HepG2 (cell line): ENCODE measurements around the gene TXNL4A. TPM values are rescaled to one million over a fixed set of nuclear protein-coding genes. Genes with fewer than 3 reads are reported as not detected.

Source experiments
- ASH2L ChIP-seq: fragments of 300-600, 200-600 bp; sonication (generic); IDR thresholded peaks from 2 replicates; pipeline ENCODE4 v1.7.0; 2017; ENCODE audit warnings: low read depth, mild to moderate bottlenecking, moderate library complexity, mixed read lengths, low read length; ENCODE audit not compliant: insufficient read length
- ATAD3A ChIP-seq: sonication (generic); formaldehyde crosslinking; IDR thresholded peaks from 2 replicates; pipeline ENCODE4 v1.4.0; 2020; ENCODE audit warnings: missing genetic modification reagents
- ATF1 ChIP-seq: IDR thresholded peaks from 2 replicates; pipeline ENCODE4 v1.6.1; 2016; ENCODE audit warnings: mild to moderate bottlenecking, control low read depth
- ATF2 ChIP-seq: sonication (generic); formaldehyde crosslinking; IDR thresholded peaks from 2 replicates; pipeline ENCODE4 v1.4.0; 2020; ENCODE audit warnings: missing genetic modification reagents
- MATR3 ChIP-seq: sonication (generic); formaldehyde crosslinking; IDR thresholded peaks from 2 replicates; pipeline ENCODE4 v1.4.0; 2020; ENCODE audit warnings: missing genetic modification reagents
- MAX ChIP-seq: IDR thresholded peaks from 2 replicates; pipeline ENCODE4 v1.6.1; 2012; ENCODE audit warnings: inconsistent platforms
- MTERF4 ChIP-seq: sonication (generic); formaldehyde crosslinking; IDR thresholded peaks from 2 replicates; pipeline ENCODE4 v1.8.0; 2023; ENCODE audit warnings: mild to moderate bottlenecking, missing genetic modification reagents
- MXI1 ChIP-seq: IDR thresholded peaks from 3 replicates; pipeline ENCODE4 v1.6.1; 2012; ENCODE audit warnings: low read depth, low read length, inconsistent platforms, borderline replicate concordance
- RFX1 ChIP-seq: fragments of 450-650 bp; IDR thresholded peaks from 2 replicates; pipeline ENCODE4 v1.6.1; 2017
- SATB2 ChIP-seq: sonication (generic); formaldehyde crosslinking; IDR thresholded peaks from 2 replicates; pipeline ENCODE4 v1.5.0; 2020; ENCODE audit warnings: missing genetic modification reagents
- SIN3A ChIP-seq: IDR thresholded peaks from 2 replicates; pipeline ENCODE4 v1.6.1; 2011; ENCODE audit warnings: low read depth, mild to moderate bottlenecking, control low read depth, low read length, borderline replicate concordance
- SRSF9 ChIP-seq: fragments of 200-400 bp; formaldehyde crosslinking; IDR thresholded peaks from 2 replicates; pipeline ENCODE4 v1.6.1; 2018; ENCODE audit warnings: borderline replicate concordance, mild to moderate bottlenecking, low read depth, low read length; ENCODE audit not compliant: insufficient read depth, poor library complexity, severe bottlenecking
- TRAFD1 ChIP-seq: sonication (generic); formaldehyde crosslinking; IDR thresholded peaks from 2 replicates; pipeline ENCODE4 v1.5.1; 2020; ENCODE audit warnings: missing genetic modification reagents, mild to moderate bottlenecking, borderline replicate concordance
- ZBTB39 ChIP-seq: sonication (generic); formaldehyde crosslinking; IDR thresholded peaks from 2 replicates; pipeline ENCODE4 v1.5.0; 2020; ENCODE audit warnings: missing genetic modification reagents
- ZBTB4 ChIP-seq: sonication (generic); formaldehyde crosslinking; IDR thresholded peaks from 2 replicates; pipeline ENCODE4 v1.4.0; 2020; ENCODE audit warnings: missing genetic modification reagents, mild to moderate bottlenecking, borderline replicate concordance
- ZNF704 ChIP-seq: sonication (generic); formaldehyde crosslinking; IDR thresholded peaks from 2 replicates; pipeline ENCODE4 v1.8.1; 2023; ENCODE audit warnings: mild to moderate bottlenecking, inconsistent platforms, moderate library complexity, missing genetic modification reagents, borderline replicate concordance
- ZNF878 ChIP-seq: sonication (generic); formaldehyde crosslinking; IDR thresholded peaks from 2 replicates; pipeline ENCODE4 v1.8.1; 2023; ENCODE audit warnings: mild to moderate bottlenecking, missing genetic modification reagents, moderate library complexity
- polyA plus RNA-seq, 8 experiments: library from polyadenylated mRNA; depleted of rRNA in 3 of 8; stranded (reverse) in 7 of 8; unstranded in 1 of 8; fragments of >200 nt; fragmentation: Illumina TruSeq in 4 of 8; extraction: Trizol in 4 of 8; gene quantifications; 2 replicates each; pipeline versions ENCODE4 v1.2.1 to v1.2.3, GENCODE V29; 2011 to 2016; ENCODE audit warnings: low read depth in 4 of 8, missing spikeins in 1 of 8, mixed read lengths in 1 of 8; ENCODE audit not compliant: insufficient read depth in 1 of 8
- total RNA-seq, 5 experiments: library from RNA; depleted of rRNA; stranded (reverse); fragments of >200 nt; fragmentation: Illumina TruSeq; extraction: Trizol; gene quantifications; 2 replicates each; pipeline ENCODE4 v1.2.3, GENCODE V29; 2016; ENCODE audit warnings: low read depth in 1 of 5

The TXNL4A gene
- total and polyA plus RNA-seq, 2 of the 13 experiments (the other 11 are each of a cell fraction or from before 2014, with no cell fraction given): 172 to 202 TPM

GRCh38 chr18:79988451-79989194 lies at the start of gene TXNL4A (continued):
- no peak for TF ChIP-seq TRAFD1 (CRISPR knock-in tag)
- no peak; the same call in 1 of the 2 replicates for TF ChIP-seq SATB2 (CRISPR knock-in tag)
- no peak for TF ChIP-seq SRSF9
- TF ChIP-seq MAX: peak; percentile 86
- TF ChIP-seq ZBTB39: peak; percentile 21; the same call in 1 of the 2 replicates
- TF ChIP-seq RFX1: no peak
- peak; percentile 61 for TF ChIP-seq ASH2L
- peak; percentile 94; the same call in 1 of the 2 replicates for TF ChIP-seq ZNF704
- TF ChIP-seq MTERF4 (CRISPR knock-in tag): peak; percentile 65; the same call in 1 of the 2 replicates
- peak; percentile 71; the same call in 1 of the 3 replicates for TF ChIP-seq MXI1
- no peak for TF ChIP-seq ATAD3A (CRISPR knock-in tag)
- TF ChIP-seq ATF2 (CRISPR knock-in tag): peak; percentile 84
- no peak for TF ChIP-seq MATR3 (CRISPR knock-in tag)
- TF ChIP-seq ZNF878 (CRISPR knock-in tag): no peak
- peak; percentile 68; the same call in 1 of the 2 replicates for TF ChIP-seq ATF1 (CRISPR knock-in tag)
- peak; percentile 85; the same call in 1 of the 2 replicates for TF ChIP-seq SIN3A
- TF ChIP-seq ZBTB4 (CRISPR knock-in tag): no peak
